Osteocyte (in vitro differentiated cells): Measurements from ENCODE around the gene DHX29. TPM values are rescaled to one million over a fixed set of nuclear protein-coding genes. Genes with fewer than 3 reads are reported as not detected.

Source experiments
- DNase-seq: peaks from one replicate; pipeline ENCODE4 v3.0.0; 2021; ENCODE audit warnings: mixed read lengths; ENCODE audit not compliant: unreplicated experiment; ENCODE audit errors: extremely low spot score
- H3K27ac Mint-ChIP-seq: one replicate; pipeline ENCODE4 v1.8.0; 2021; ENCODE audit warnings: mild to moderate bottlenecking, mixed read lengths; ENCODE audit not compliant: unreplicated experiment
- H3K27me3 Mint-ChIP-seq: one replicate; pipeline ENCODE4 v1.8.0; 2021; ENCODE audit warnings: mixed read lengths; ENCODE audit not compliant: unreplicated experiment
- H3K36me3 Mint-ChIP-seq: one replicate; pipeline ENCODE4 v1.8.0; 2021; ENCODE audit warnings: mixed read lengths; ENCODE audit not compliant: unreplicated experiment
- H3K4me1 Mint-ChIP-seq: one replicate; pipeline ENCODE4 v1.8.0; 2021; ENCODE audit warnings: mixed read lengths; ENCODE audit not compliant: unreplicated experiment
- H3K4me3 Mint-ChIP-seq: one replicate; pipeline ENCODE4 v1.8.0; 2021; ENCODE audit warnings: mild to moderate bottlenecking, moderate library complexity, mixed read lengths; ENCODE audit not compliant: unreplicated experiment
- H3K9me3 Mint-ChIP-seq: one replicate; pipeline ENCODE4 v1.8.0; 2021; ENCODE audit warnings: mixed read lengths; ENCODE audit not compliant: unreplicated experiment
- total RNA-seq: library from RNA; stranded (reverse); gene quantifications from 2 replicates; pipeline ENCODE4 v1.2.1, GENCODE V29; 2021
- TF ChIP-seq, protein P1 (sequence below): fragments of 200-600 bp; sonication (generic); IDR thresholded peaks from 2 replicates; pipeline ENCODE4 v1.5.0; 2021; ENCODE audit warnings: antibody characterized with exemption, mild to moderate bottlenecking, moderate library complexity

Gene DHX29
- total RNA-seq, 1 donor from 2014 or later, result 23.1 TPM

DNA sequence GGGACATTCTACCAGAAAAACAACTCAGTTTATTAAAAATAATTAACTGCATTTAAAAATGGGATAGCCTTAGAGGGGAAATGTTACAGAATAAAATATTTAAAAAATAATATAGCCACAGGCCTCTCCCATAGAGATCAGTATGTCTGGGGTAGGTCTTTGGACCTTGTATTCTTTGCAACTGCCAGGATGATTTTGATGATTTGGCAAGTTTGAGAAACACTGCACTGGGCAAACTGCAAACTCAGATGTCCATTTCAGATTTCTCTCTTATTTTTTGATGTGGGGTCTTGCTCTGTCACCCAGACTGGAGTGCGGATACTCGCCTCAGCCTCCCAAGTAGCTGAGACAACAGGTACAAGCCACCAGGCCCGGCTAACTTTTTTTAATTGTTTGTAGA is 49.2 kb downstream of the DHX29 start:
- H3K4me3 Mint-ChIP-seq, result no peak overlapping the region
- TF ChIP-seq, protein P1, sequence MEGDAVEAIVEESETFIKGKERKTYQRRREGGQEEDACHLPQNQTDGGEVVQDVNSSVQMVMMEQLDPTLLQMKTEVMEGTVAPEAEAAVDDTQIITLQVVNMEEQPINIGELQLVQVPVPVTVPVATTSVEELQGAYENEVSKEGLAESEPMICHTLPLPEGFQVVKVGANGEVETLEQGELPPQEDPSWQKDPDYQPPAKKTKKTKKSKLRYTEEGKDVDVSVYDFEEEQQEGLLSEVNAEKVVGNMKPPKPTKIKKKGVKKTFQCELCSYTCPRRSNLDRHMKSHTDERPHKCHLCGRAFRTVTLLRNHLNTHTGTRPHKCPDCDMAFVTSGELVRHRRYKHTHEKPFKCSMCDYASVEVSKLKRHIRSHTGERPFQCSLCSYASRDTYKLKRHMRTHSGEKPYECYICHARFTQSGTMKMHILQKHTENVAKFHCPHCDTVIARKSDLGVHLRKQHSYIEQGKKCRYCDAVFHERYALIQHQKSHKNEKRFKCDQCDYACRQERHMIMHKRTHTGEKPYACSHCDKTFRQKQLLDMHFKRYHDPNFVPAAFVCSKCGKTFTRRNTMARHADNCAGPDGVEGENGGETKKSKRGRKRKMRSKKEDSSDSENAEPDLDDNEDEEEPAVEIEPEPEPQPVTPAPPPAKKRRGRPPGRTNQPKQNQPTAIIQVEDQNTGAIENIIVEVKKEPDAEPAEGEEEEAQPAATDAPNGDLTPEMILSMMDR, result no peak
- no peaks in the 10 kb centered on the region for H3K27me3 Mint-ChIP-seq
- H3K9me3 Mint-ChIP-seq, result no peaks in the 10 kb centered on the region
- DNase-seq, result no peak
- no peak overlapping the region for H3K27ac Mint-ChIP-seq
- H3K4me1 Mint-ChIP-seq, result no peaks in the 10 kb centered on the region
- peaks cover 38% of the 10 kb centered on the region for H3K36me3 Mint-ChIP-seq

DNA sequence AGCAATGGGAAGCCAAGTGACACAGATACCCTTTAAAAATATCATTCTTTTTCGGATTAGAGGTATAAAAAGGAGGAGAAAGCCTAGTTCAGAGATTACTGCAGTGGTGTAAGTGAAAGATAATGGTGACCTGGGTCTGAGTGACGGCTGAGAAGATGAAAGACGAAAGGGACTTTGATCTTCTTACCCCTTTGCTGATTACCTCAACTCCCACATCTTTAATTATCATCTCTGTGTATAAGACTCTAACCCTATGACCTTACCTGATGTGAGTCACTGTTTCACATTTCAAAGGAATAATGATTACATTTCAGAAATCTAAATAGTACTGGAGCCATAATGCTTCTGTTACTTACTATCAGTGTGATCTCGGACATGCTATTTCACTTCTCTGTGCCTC is 52.7 kb downstream of the DHX29 start:
- Mint-ChIP-seq H3K9me3 (no peaks in the 10 kb centered on the region), H3K36me3 (peaks cover 28% of the 10 kb centered on the region), H3K4me3 (no peak overlapping the region), H3K27me3 (no peaks in the 10 kb centered on the region), H3K27ac (no peak overlapping the region), H3K4me1 (no peaks in the 10 kb centered on the region)
- TF ChIP-seq, protein P1, result no peak
- no peak for DNase-seq

- Mint-ChIP-seq H3K4me3 (no peak overlapping the region), H3K27me3 (peaks cover 20% of the 10 kb centered on the region), H3K27ac (no peak overlapping the region), H3K9me3 (peaks cover 14% of the 10 kb centered on the region), H3K36me3 (peaks cover 4% of the 10 kb centered on the region), H3K4me1 (no peaks in the 10 kb centered on the region)
- DNase-seq, result no peak
- TF ChIP-seq, protein P1, result no peak
Observed at GRCh38 chr5:55250064-55250463, 57.4 kb downstream of the DHX29 start.

GRCh38 chr5:55241746-55242145 is 65.7 kb downstream of the DHX29 start:
- DNase-seq, result no peak
- Mint-ChIP-seq H3K4me3 (no peak overlapping the region), H3K9me3 (no peaks in the 10 kb centered on the region), H3K4me1 (no peaks in the 10 kb centered on the region), H3K36me3 (no peaks in the 10 kb centered on the region), H3K27ac (no peak overlapping the region), H3K27me3 (peaks cover 73% of the 10 kb centered on the region)
- TF ChIP-seq, protein P1, result no peak

DNA sequence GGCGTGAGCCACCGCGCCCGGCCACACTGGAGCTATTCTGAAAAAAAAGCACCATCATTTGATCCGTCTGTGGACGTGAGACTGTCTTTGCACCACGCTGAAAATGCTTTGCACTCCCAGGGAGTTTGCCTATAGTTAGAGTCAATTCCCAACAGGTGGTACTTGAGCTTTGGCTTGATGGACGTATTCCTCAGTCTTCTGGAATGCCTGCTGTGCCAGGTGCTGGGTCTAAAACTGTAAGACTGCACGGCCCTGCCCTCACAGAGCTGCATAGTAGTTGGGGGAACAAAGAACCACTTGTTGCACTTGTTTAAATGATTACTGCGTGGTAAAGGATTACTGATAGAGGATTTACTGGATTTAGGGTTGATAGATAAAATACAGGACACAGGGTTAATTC is 70.7 kb downstream of the DHX29 start:
- peaks cover 17% of the 10 kb centered on the region for H3K4me1 Mint-ChIP-seq
- H3K36me3 Mint-ChIP-seq, result no peaks in the 10 kb centered on the region
- H3K27me3 Mint-ChIP-seq, result peaks cover 66% of the 10 kb centered on the region
- H3K4me3 Mint-ChIP-seq, result no peak overlapping the region
- no peak for DNase-seq
- H3K9me3 Mint-ChIP-seq, result no peaks in the 10 kb centered on the region
- H3K27ac Mint-ChIP-seq, result no peak overlapping the region
- TF ChIP-seq, protein P1, result no peak
